Neuronal stem cell (in vitro differentiated cells): ENCODE results near the gene CLEC16A.

Experiments
- DNase-seq: peaks from one replicate; pipeline ENCODE4 v3.0.0-alpha.2; 2013; ENCODE audit warnings: low spot score
- H2AFZ ChIP-seq: one replicate; pipeline ENCODE4 v1.6.1; 2013; ENCODE audit warnings: mild to moderate bottlenecking, low read length, inconsistent platforms
- H2AK5ac ChIP-seq: 2 replicates; pipeline ENCODE4 v1.6.1; 2013; ENCODE audit warnings: low read depth, mild to moderate bottlenecking, inconsistent platforms, low read length, moderate library complexity, mixed read lengths
- H2BK120ac ChIP-seq: 2 replicates; pipeline ENCODE4 v1.6.1; 2013; ENCODE audit warnings: low read depth, mild to moderate bottlenecking, inconsistent platforms, low read length, moderate library complexity, mixed read lengths
- H2BK12ac ChIP-seq: one replicate; pipeline ENCODE4 v1.6.1; 2013; ENCODE audit warnings: low read length, inconsistent platforms
- H2BK15ac ChIP-seq: 2 replicates; pipeline ENCODE4 v1.6.1; 2013; ENCODE audit warnings: mild to moderate bottlenecking, low read length, inconsistent platforms, mixed read lengths
- H2BK5ac ChIP-seq: one replicate; pipeline ENCODE4 v1.6.1; 2013; ENCODE audit warnings: inconsistent platforms, mild to moderate bottlenecking, low read length, moderate library complexity
- H3K14ac ChIP-seq: one replicate; pipeline ENCODE4 v1.6.1; 2013; ENCODE audit warnings: low read length, inconsistent platforms
- H3K18ac ChIP-seq: 2 replicates; pipeline ENCODE4 v1.6.1; 2013; ENCODE audit warnings: low read length, inconsistent platforms
- H3K23ac ChIP-seq: 2 replicates; pipeline ENCODE4 v1.6.1; 2013; ENCODE audit warnings: low read depth, mild to moderate bottlenecking, mixed read lengths, low read length, inconsistent platforms; ENCODE audit not compliant: poor library complexity
- H3K27ac ChIP-seq: replicated peaks from 3 replicates; pipeline ENCODE4 v1.5.1; 2013; ENCODE audit warnings: low read length, inconsistent platforms
- H3K27me3 ChIP-seq, 3 experiments: 2 replicates each; pipeline ENCODE4 v1.6.1; 2013; ENCODE audit warnings: low read length in 3 of 3, mild to moderate bottlenecking in 2 of 3, inconsistent platforms in 1 of 3, low read depth in 1 of 3, mixed read lengths in 1 of 3, moderate library complexity in 1 of 3; ENCODE audit not compliant: control insufficient read depth in 3 of 3, insufficient read depth in 3 of 3
- H3K36me3 ChIP-seq, 2 donors: replicated peaks in 1 of 2; 2 replicates each; pipeline ENCODE4 v1.6.1; 2013; ENCODE audit warnings: low read length in 2 of 2; ENCODE audit not compliant: control insufficient read depth in 2 of 2, insufficient read depth in 2 of 2
- H3K4ac ChIP-seq: 2 replicates; pipeline ENCODE4 v1.6.1; 2013; ENCODE audit warnings: inconsistent platforms, mild to moderate bottlenecking, low read length, moderate library complexity
- H3K4me1 ChIP-seq, 2 donors: 1 replicate in 1 of 2; 2 replicates in 1 of 2; pipeline ENCODE4 v1.6.1; 2013; ENCODE audit warnings: low read length in 2 of 2, low read depth in 1 of 2; ENCODE audit not compliant: control insufficient read depth in 2 of 2, insufficient read depth in 1 of 2
- H3K4me2 ChIP-seq: one replicate; pipeline ENCODE4 v1.6.1; 2013; ENCODE audit warnings: mild to moderate bottlenecking, low read length, inconsistent platforms; ENCODE audit not compliant: insufficient read depth, poor library complexity, severe bottlenecking
- H3K4me3 ChIP-seq, 2 donors: 2 replicates each; pipeline ENCODE4 v1.5.1; 2013; ENCODE audit warnings: low read length in 2 of 2, mild to moderate bottlenecking in 2 of 2, inconsistent platforms in 1 of 2, moderate library complexity in 1 of 2
- H3K79me1 ChIP-seq: one replicate; pipeline ENCODE4 v1.6.1; 2013; ENCODE audit warnings: low read depth, mild to moderate bottlenecking, inconsistent platforms, low read length, moderate library complexity
- H3K9ac ChIP-seq: one replicate; pipeline ENCODE4 v1.6.1; 2013; ENCODE audit warnings: mild to moderate bottlenecking, low read depth, low read length, inconsistent platforms; ENCODE audit not compliant: poor library complexity
- H3K9me3 ChIP-seq, 2 donors: replicated peaks in 1 of 2; 2 replicates each; pipeline versions ENCODE3 to v1.6.1; 2013; ENCODE audit warnings: low read length in 2 of 2, mild to moderate bottlenecking in 2 of 2, inconsistent platforms in 1 of 2, low read depth in 1 of 2, mixed read lengths in 1 of 2, moderate library complexity in 1 of 2; ENCODE audit not compliant: control insufficient read depth in 2 of 2, insufficient read depth in 1 of 2
- H4K8ac ChIP-seq: one replicate; pipeline ENCODE4 v1.6.1; 2013; ENCODE audit warnings: low read depth, mild to moderate bottlenecking, inconsistent platforms, low read length, moderate library complexity
- H4K91ac ChIP-seq: one replicate; pipeline ENCODE4 v1.6.1; 2013; ENCODE audit warnings: low read length, low read depth, mild to moderate bottlenecking, inconsistent platforms; ENCODE audit not compliant: poor library complexity
- WGBS, 2 donors: extraction: QIAGEN DNeasy Blood & Tissue Kit; methylation state at CpG; one replicate each; pipeline ENCODE4 v1.1.7; 2013; ENCODE audit warnings: missing lambda C conversion rate in 2 of 2, mixed read lengths in 1 of 2; ENCODE audit not compliant: insufficient read length in 2 of 2, insufficient replicate concordance in 1 of 2; ENCODE audit errors: extremely low coverage in 2 of 2; 5-methylcytosine and 5-hydroxymethylcytosine counted together

Gene CLEC16A

GRCh38 chr16:11032000-11032921 is 87.9 kb downstream of the CLEC16A start:
- peaks cover 0 to 14% of the 10 kb centered on the region in 2 donors for H3K4me1 ChIP-seq
- H3K4ac ChIP-seq, result no peak overlapping the region
- H3K4me3 ChIP-seq, result no peak overlapping the region

GRCh38 chr16:11032922-11033291 is 88.5 kb downstream of the CLEC16A start:
- H3K36me3 ChIP-seq, result peaks cover 2 to 50% of the 10 kb centered on the region in 2 donors
- peak; percentile 23 for DNase-seq
- H3K23ac ChIP-seq, result no peak overlapping the region
- no peak overlapping the region for H3K9ac ChIP-seq
- no peak overlapping the region for H4K91ac ChIP-seq
- H3K27me3 ChIP-seq, result no peaks in the 10 kb centered on the region
- H2BK12ac ChIP-seq, result no peak overlapping the region
- H2AK5ac ChIP-seq, result no peak overlapping the region
- WGBS, 2 donors, result no CpG with 5 or more reads among the region's 7 CpGs
- H2BK120ac ChIP-seq, result no peak overlapping the region
- H3K79me1 ChIP-seq, result no peaks in the 10 kb centered on the region
- H3K14ac ChIP-seq, result no peak overlapping the region
- no peak overlapping the region for H2BK5ac ChIP-seq
- H3K18ac ChIP-seq, result no peak overlapping the region
- H3K4ac ChIP-seq, result no peak overlapping the region
- no peak overlapping the region for H2BK15ac ChIP-seq
- no peak overlapping the region for H2AFZ ChIP-seq
- H3K4me1 ChIP-seq, result peaks cover 0 to 14% of the 10 kb centered on the region in 2 donors
- no peak overlapping the region for H3K4me2 ChIP-seq
- peaks cover 0 to 12% of the 10 kb centered on the region in 2 donors for H3K9me3 ChIP-seq
- H3K27ac ChIP-seq, result no peak overlapping the region
- no peak overlapping the region for H3K4me3 ChIP-seq
- no peak overlapping the region for H4K8ac ChIP-seq

More at GRCh38 chr16:11032000-11032921, 87.9 kb downstream of the CLEC16A start:
- Histone ChIP-seq H3K79me1 (no peaks in the 10 kb centered on the region), H2AFZ (no peak overlapping the region), H2BK15ac (no peak overlapping the region), H2BK120ac (no peak overlapping the region), H3K18ac (peak overlapping the region; percentile 62), H3K36me3 (peaks cover 2 to 52% of the 10 kb centered on the region in 2 donors), H3K4me2 (no peak overlapping the region), H3K23ac (no peak overlapping the region), H3K27ac (no peak overlapping the region), H3K9ac (no peak overlapping the region), H4K8ac (no peak overlapping the region), H2BK12ac (no peak overlapping the region), H3K27me3 (no peaks in the 10 kb centered on the region), H3K14ac (no peak overlapping the region), H2AK5ac (no peak overlapping the region), H2BK5ac (no peak overlapping the region), H3K9me3 (peaks cover 0 to 12% of the 10 kb centered on the region in 2 donors), H4K91ac (no peak overlapping the region)
- no CpG with 5 or more reads among the region's 16 CpGs for WGBS, 2 donors
- DNase-seq, result no peak

GRCh38 chr16:11033629-11034420 is 89.5 kb downstream of the CLEC16A start:
- peaks cover 0 to 4% of the 10 kb centered on the region in 2 donors for H3K9me3 ChIP-seq
- DNase-seq, result no peak
- H3K27me3 ChIP-seq, result no peaks in the 10 kb centered on the region
- no CpG with 5 or more reads among the region's 14 CpGs for WGBS, 2 donors
- H2BK12ac ChIP-seq, result no peak overlapping the region
- no peak overlapping the region for H3K9ac ChIP-seq
- H3K4ac ChIP-seq, result no peak overlapping the region
- no peak overlapping the region for H3K23ac ChIP-seq
- no peak overlapping the region for H3K4me3 ChIP-seq
- no peak overlapping the region for H2AK5ac ChIP-seq
- no peak overlapping the region for H3K27ac ChIP-seq
- H2BK15ac ChIP-seq, result no peak overlapping the region
- H3K14ac ChIP-seq, result no peak overlapping the region
- H2BK120ac ChIP-seq, result no peak overlapping the region
- H4K91ac ChIP-seq, result no peak overlapping the region
- no peak overlapping the region for H3K4me2 ChIP-seq
- H2BK5ac ChIP-seq, result no peak overlapping the region
- peaks cover 0 to 14% of the 10 kb centered on the region in 2 donors for H3K4me1 ChIP-seq
- H3K79me1 ChIP-seq, result no peaks in the 10 kb centered on the region
- H3K36me3 ChIP-seq, result peaks cover 2 to 49% of the 10 kb centered on the region in 2 donors
- no peak overlapping the region for H3K18ac ChIP-seq
- no peak overlapping the region for H2AFZ ChIP-seq
- H4K8ac ChIP-seq, result no peak overlapping the region

- no peak for DNase-seq
- Histone ChIP-seq H3K9ac (no peak overlapping the region), H3K27me3 (no peaks in the 10 kb centered on the region), H3K23ac (no peak overlapping the region), H2BK12ac (no peak overlapping the region), H3K27ac (no peak overlapping the region), H2BK15ac (no peak overlapping the region), H4K8ac (no peak overlapping the region), H2BK120ac (no peak overlapping the region), H3K4ac (no peak overlapping the region), H3K79me1 (no peaks in the 10 kb centered on the region), H2AFZ (no peak overlapping the region), H2AK5ac (no peak overlapping the region), H2BK5ac (no peak overlapping the region), H3K36me3 (peaks cover 3 to 46% of the 10 kb centered on the region in 2 donors), H3K14ac (no peak overlapping the region), H3K9me3 (no peaks in the 10 kb centered on the region), H3K18ac (no peak overlapping the region), H3K4me2 (no peak overlapping the region), H3K4me1 (peaks cover 0 to 14% of the 10 kb centered on the region in 2 donors), H4K91ac (no peak overlapping the region), H3K4me3 (no peak overlapping the region)
- no CpG with 5 or more reads among the region's 8 CpGs for WGBS, 2 donors
Observed at GRCh38 chr16:11034481-11034931, 90.1 kb downstream of the CLEC16A start.
